SKM-1 treated with dmso at 0.1 percent for 144 hours (cell line): ENCODE measurements around the gene MAN2B2.
"Not testable (repeated sequence)": the region's sequence is repeated elsewhere in the genome, so short reads cannot be mapped to it uniquely, and the experiment has no call there.

Source experiments
- DNase-seq: peaks from one replicate; lab custom pipeline; 2025; ENCODE audit not compliant: unreplicated experiment; lab: John Stamatoyannopoulos, UW

The MAN2B2 gene

GRCh38 chr4:6613676-6614651 lies 39.0 kb downstream of the MAN2B2 start:
- no peak for DNase-seq

GRCh38 chr4:6614701-6615230 lies 39.8 kb downstream of the MAN2B2 start:
- DNase-seq = no peak

- no peak for DNase-seq
Observed at GRCh38 chr4:6616087-6616995, 41.4 kb downstream of the MAN2B2 start.

- no peak for DNase-seq
Observed at GRCh38 chr4:6617246-6617645, 42.3 kb downstream of the MAN2B2 start.

- no peak for DNase-seq
Observed at GRCh38 chr4:6618386-6619115, 43.6 kb downstream of the MAN2B2 start.

GRCh38 chr4:6619116-6619465 lies 44.1 kb downstream of the MAN2B2 start:
- no peak for DNase-seq

GRCh38 chr4:6619466-6620255 lies 44.7 kb downstream of the MAN2B2 start:
- no peak for DNase-seq

GRCh38 chr4:6620296-6620695 lies 45.3 kb downstream of the MAN2B2 start:
- no peak for DNase-seq

GRCh38 chr4:6620891-6621555 lies 46.0 kb downstream of the MAN2B2 start:
- DNase-seq = no peak

GRCh38 chr4:6621556-6621927 lies 46.6 kb downstream of the MAN2B2 start:
- DNase-seq = no peak

GRCh38 chr4:6622744-6623143 lies 47.8 kb downstream of the MAN2B2 start:
- no peak for DNase-seq

GRCh38 chr4:6625256-6625655 lies 50.3 kb downstream of the MAN2B2 start:
- no peak for DNase-seq

- DNase-seq = no peak
Observed at GRCh38 chr4:6626066-6626465, 51.1 kb downstream of the MAN2B2 start.

GRCh38 chr4:6627832-6628231 lies 52.8 kb downstream of the MAN2B2 start:
- DNase-seq = no peak

GRCh38 chr4:6628484-6628883 lies 53.5 kb downstream of the MAN2B2 start:
- DNase-seq = not testable (repeated sequence)

- DNase-seq = no peak
Observed at GRCh38 chr4:6632125-6632524, 57.1 kb downstream of the MAN2B2 start.

GRCh38 chr4:6633091-6633906 lies 58.3 kb downstream of the MAN2B2 start:
- peak; percentile 98 for DNase-seq

- DNase-seq = no peak
Observed at GRCh38 chr4:6634746-6635145, 59.8 kb downstream of the MAN2B2 start.
